Uterus (tissue), 2 donors: ENCODE data around the gene NXPE3.

Source experiments
- CTCF ChIP-seq, 4 experiments: fragments of 200-600 bp in 2 of 4; fragments of 450-650 bp in 2 of 4; sonication (generic) in 2 of 4; IDR thresholded peaks; one replicate each; pipeline ENCODE4 v1.5.1; 2016 to 2019; ENCODE audit warnings: antibody characterized with exemption in 4 of 4, mild to moderate bottlenecking in 2 of 4, moderate library complexity in 1 of 4
- POLR2A ChIP-seq, 2 donors: fragments of 450-650 bp; IDR thresholded peaks; one replicate each; pipeline ENCODE4 v1.6.1; 2016; ENCODE audit warnings: antibody characterized with exemption in 2 of 2, mild to moderate bottlenecking in 1 of 2, moderate library complexity in 1 of 2

DNA sequence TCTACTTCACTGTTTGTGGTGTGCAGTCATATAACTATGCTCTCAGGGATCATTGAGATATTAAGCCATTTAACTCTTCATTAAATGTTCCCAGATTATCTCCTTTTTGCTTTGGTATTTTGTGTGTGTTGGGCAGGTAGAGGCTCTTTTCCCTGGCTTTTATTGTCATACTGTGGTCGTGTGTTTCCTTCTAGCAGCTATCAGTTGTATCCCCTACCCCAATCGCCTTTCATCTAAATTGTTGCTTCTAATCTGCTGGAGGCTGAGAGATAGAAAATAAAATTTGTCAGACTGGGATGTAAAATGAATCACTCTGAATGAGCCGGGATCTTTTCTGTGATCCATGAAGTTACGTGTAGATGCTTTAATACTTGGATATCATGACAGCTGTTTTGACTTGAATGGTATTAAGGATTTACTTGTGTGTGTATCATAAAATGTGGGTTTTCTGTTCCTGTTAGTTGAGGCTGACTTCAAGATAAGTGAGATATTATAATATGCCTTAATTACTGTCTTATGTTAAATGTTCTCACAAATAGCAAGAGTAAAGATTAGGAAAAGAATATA, 79.5 kb downstream of the NXPE3 start:
- no peak for TF ChIP-seq CTCF (IDR thresholded peaks at IDR 0.05)
- no peak for TF ChIP-seq POLR2A (IDR thresholded peaks at IDR 0.05)
